Skeletal muscle cell (primary cell): ENCODE data around the gene SPEN.
"Not testable (repeated sequence)": the region's sequence is repeated elsewhere in the genome, so short reads cannot be mapped to it uniquely, and the experiment has no call there.

Experiments used
- DNase-seq: peaks from one replicate; pipeline ENCODE4 v3.0.0-alpha.2; 2010; ENCODE audit warnings: low read depth
- H3K4me3 ChIP-seq: 2 replicates; pipeline ENCODE4 v1.5.1; 2011; ENCODE audit warnings: low read depth, mild to moderate bottlenecking, control low read depth, low read length, moderate library complexity

Gene SPEN

GRCh38 chr1:15969321-15969880 is 121.9 kb downstream of the SPEN start:
- DNase-seq: no peak

GRCh38 chr1:15970911-15971310 is 123.4 kb downstream of the SPEN start:
- no peak for DNase-seq
- no peak overlapping the region for H3K4me3 ChIP-seq

More at GRCh38 chr1:15969321-15969880, 121.9 kb downstream of the SPEN start:
- no peak overlapping the region for H3K4me3 ChIP-seq

DNA sequence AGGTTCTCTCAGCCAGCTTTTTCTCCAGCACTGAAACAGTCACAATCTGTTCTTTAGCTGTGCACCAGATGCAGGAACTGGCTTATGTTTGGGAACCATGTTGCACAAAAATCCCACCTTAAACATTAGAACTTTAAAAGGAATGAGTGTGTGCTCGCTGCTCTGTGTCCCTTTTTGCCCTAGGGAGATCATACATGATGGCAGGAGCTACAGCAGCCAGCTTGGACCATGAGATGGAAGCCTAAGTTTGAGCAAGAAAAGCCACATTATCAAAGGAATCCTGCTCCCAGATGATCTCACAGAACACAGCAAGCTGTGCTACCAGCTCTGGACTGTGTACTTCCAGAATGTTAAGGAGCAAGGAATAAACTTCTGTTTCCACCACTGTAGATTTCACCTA is 124.9 kb downstream of the SPEN start:
- H3K4me3 ChIP-seq: no peak overlapping the region
- no peak for DNase-seq

- no peak for DNase-seq
- no peak overlapping the region for H3K4me3 ChIP-seq
Observed at GRCh38 chr1:15973772-15974171, 126.3 kb downstream of the SPEN start.

GRCh38 chr1:15974855-15975254 is 127.3 kb downstream of the SPEN start:
- no peak for DNase-seq
- H3K4me3 ChIP-seq: peak overlapping the region; percentile 67

DNA sequence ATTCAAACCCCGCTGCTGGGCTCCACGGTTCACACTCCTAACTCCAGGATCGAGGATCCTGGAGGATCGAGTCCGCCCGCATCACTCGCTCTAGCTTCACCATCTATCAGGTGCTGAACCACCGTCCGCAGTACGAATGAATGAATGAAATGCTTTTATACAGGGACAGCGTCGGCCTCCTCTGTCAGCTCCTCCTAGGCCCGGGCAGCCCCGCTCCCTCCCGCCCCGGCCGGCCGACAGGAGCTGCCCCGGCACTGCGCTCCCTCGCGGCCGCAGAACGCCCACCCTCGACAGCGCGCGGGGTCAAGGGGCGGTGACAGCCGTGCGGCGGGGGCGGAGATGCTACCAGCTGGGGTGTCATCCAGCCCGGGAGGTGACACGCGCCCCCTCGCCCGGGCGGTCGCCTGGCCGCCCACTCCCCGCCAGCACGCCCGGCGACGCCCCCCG is 127.9 kb downstream of the SPEN start:
- DNase-seq: no peak
- H3K4me3 ChIP-seq: peak overlapping the region; percentile 67

DNA sequence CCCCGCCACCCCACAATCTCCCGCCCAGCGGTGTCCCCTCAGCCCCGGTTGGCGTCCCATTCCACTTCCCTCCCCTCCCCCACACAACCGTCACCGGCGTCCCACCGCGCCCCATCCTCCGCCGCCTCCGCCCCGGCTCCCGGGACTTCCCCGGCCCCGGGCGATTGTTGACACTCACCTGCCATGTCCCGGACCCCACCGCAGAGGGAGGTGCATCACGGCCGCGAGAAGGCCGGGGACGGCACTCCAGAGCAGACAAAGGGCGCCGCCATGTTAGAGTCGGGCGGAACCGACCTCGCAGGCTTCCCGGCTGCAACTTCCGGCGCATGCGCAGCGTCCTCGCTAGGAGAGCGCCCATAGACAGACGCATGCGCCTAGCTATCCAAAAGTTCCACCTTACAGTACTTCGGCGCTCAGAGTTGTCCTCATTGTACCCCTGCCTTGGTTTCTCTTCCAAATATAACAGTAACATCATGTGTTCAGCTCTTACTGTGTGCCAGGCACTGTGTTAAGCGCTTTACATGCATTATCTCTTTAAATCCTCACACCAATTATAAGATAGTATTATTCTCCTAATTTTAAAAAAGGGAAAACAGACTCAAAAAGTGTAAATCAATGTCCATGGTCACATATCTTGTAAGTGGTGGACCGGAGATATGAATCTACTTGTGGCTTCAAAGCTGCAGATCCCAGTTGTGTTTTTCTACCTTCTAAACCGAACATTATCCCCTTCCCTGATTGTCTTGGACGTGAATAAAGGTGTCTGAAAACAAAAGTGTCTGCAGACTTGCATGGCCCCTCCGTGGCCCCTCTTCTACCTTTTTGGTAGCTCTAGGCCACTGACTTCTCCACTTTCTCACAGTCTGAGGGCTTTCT is 128.5 kb downstream of the SPEN start, which contains the start of gene ZBTB17:
Gene ZBTB17, minus strand, starts transcription at position 297 of the 876 bp plus-strand sequence. CDS start 27,606 bp downstream, outside the sequence.
- peak; percentile 68 for DNase-seq
- H3K4me3 ChIP-seq: peak within 1 kb of the TSS; percentile 67

GRCh38 chr1:15977947-15978346 is 130.4 kb downstream of the SPEN start:
- not testable (repeated sequence) for DNase-seq, H3K4me3 ChIP-seq

DNA sequence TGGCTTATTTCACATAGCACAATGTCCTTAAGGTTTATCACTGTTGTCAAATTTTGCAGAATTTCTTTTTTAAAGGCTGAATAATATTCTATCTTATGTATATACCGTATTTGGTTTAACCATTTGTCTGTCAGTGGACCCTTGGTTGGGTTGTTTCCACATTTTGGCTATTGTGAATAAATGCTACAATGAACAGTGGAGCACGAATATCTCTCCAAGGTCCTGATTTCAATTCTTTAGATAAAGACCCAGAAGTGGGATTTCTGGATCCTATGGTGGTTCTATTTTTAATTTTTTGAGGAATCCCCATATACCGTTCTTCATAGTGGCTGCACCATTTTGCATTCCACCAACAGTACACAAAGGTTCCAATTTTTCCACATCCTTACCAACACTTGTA is 134.2 kb downstream of the SPEN start:
- H3K4me3 ChIP-seq: no peak overlapping the region
- no peak for DNase-seq

DNA sequence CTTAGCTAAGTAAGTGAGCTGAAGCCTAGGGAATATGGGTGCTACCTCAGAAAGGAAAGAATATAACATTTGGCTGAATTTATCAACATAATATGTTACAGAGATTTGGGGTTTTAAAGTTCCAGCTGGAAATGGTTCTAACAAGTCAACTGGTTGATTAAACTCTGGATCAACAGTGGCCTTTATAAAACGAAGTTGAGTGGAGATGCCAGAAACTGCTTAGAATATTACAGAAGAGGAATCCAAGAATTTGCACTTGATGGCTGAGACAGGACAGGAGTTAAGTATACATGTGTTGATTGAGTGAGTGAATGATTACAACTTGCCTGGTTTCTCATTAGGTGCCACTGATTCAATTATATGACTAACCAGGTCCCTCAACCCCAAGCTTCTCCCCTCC is 135.8 kb downstream of the SPEN start:
- H3K4me3 ChIP-seq: no peak overlapping the region
- no peak for DNase-seq

GRCh38 chr1:15985611-15986297 is 138.2 kb downstream of the SPEN start:
- no peak overlapping the region for H3K4me3 ChIP-seq
- no peak for DNase-seq

DNA sequence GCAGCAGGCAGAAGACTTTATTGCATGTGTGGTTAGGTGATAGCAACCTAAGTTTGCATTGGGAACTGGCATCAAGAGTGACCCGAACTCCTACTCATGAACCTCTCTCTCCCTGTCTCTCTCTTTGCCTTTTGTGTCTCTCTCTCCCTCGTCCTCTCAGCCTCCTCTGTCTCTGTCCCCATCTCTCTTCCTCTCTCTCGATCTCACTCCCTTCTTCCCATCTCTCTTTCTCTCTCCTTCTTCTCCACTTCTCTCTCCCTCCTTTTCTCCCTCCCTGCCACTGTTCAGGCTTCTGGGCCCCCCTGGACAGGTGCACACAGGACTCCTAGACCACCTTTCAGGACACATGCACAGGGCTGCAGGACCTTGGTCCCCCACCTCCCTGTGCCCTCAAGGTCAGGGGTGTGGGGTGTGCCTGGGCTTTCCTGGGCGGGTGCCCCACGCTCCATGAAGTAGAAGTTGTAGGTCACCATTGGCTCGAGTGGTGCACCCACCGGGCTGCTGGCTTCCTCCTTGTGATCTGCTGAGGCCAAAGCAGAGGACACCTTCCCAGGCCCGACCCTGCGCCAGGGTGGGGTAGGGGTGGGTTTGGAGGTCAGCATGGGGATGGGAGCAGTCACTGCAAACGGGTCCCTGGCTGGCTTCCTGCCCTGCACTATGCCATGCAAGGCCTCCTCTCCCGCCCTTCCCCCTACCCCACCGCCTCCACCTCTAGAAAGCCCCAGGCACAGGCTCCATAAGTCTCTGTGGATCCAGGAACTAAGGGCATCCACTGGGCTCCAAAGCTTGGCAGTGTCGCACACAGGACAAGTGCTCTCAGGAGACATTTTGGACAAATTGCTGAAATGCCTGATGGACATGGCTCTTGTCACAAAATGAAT is 141.6 kb downstream of the SPEN start:
- no peak for DNase-seq

GRCh38 chr1:15989776-15990175 is 142.3 kb downstream of the SPEN start:
- no peak for DNase-seq
- H3K4me3 ChIP-seq: no peak overlapping the region

More for the DNA sequence above, 141.6 kb downstream of the SPEN start:
- H3K4me3 ChIP-seq: no peak overlapping the region
